GM12878 (cell line): ENCODE data around the gene CAVIN2. TPM values are rescaled to one million over a fixed set of nuclear protein-coding genes. Genes with fewer than 3 reads are reported as not detected.
A peak's percentile ranks its signal among the peaks of the same experiment; 100 is the strongest.

Experiments
- ATAC-seq: fragments of 200-7000 bp; cut with Tn5 transposase; 3 replicates; pipeline ENCODE4 v1.9.1; 2020; ENCODE audit warnings: mild to moderate bottlenecking, moderate library complexity
- Bru-seq: library from RNA; stranded (reverse); fragments of 400-500 nt; gene quantifications from one replicate; lab custom pipeline; 2021; lab: Mats Ljungman, UMichigan
- BruChase-seq, 2 experiments: library from RNA; stranded (reverse); fragments of 400-500 nt; gene quantifications; one replicate each; lab custom pipeline; 2021; lab: Mats Ljungman, UMichigan
- BruUV-seq: library from RNA; stranded (reverse); fragments of 400-500 nt; replicated peaks from 2 replicates; lab custom pipeline; 2021; lab: Mats Ljungman, UMichigan
- CTCF ChIA-PET: fragments of 300-600 bp; sonication (Branson Sonifier 250); formaldehyde crosslinking; extraction: SDS; loops from one replicate; lab custom pipeline; 2021; ENCODE audit warnings: inconsistent platforms; lab: Yijun Ruan, JAX
- POLR2A ChIA-PET: fragments of 350-600 bp; formaldehyde crosslinking; extraction: SDS; loops from one replicate; lab custom pipeline; 2021; ENCODE audit warnings: inconsistent platforms; lab: Charles Lee
- RAD21 ChIA-PET: fragments of 300-600 bp; sonication (Branson Sonifier 250); formaldehyde crosslinking; loops from one replicate; lab custom pipeline; 2023; ENCODE audit warnings: antibody characterized with exemption; ENCODE audit not compliant: unreplicated experiment; lab: Charles Lee
- SMC1A ChIA-PET: fragments of 300-600 bp; sonication (Branson Sonifier 250); formaldehyde crosslinking; loops from one replicate; lab custom pipeline; 2023; ENCODE audit not compliant: unreplicated experiment, uncharacterized antibody; lab: Charles Lee
- DNase-seq: peaks from one replicate; pipeline ENCODE4 v3.0.0-alpha.2; 2011; ENCODE audit warnings: low read depth, low spot score
- FAIRE-seq: peaks from 3 replicates; lab custom pipeline; 2011; peaks lifted over from hg19 to GRCh38; lab: Jason Lieb, UNC
- H2AFZ ChIP-seq: 2 replicates; pipeline ENCODE4 v1.6.0; 2011; ENCODE audit warnings: low read depth, low read length, control low read depth; ENCODE audit not compliant: control insufficient read depth
- H3K27ac ChIP-seq: 2 replicates; pipeline ENCODE4 v1.5.1; 2011; ENCODE audit warnings: control low read depth; ENCODE audit not compliant: control insufficient read depth, insufficient read depth
- H3K27me3 ChIP-seq, 2 experiments: replicated peaks in 1 of 2; 2 replicates each; pipeline versions ENCODE4 v1.6.0 to v1.6.1; 2011; ENCODE audit warnings: low read length in 1 of 2; ENCODE audit not compliant: control insufficient read depth in 2 of 2, insufficient read depth in 2 of 2
- H3K36me3 ChIP-seq, 2 experiments: 2 replicates each; pipeline ENCODE4 v1.5.1; 2011; ENCODE audit warnings: low read length in 1 of 2; ENCODE audit not compliant: control insufficient read depth in 2 of 2, insufficient read depth in 2 of 2
- H3K4me1 ChIP-seq: 2 replicates; pipeline ENCODE4 v1.6.1; 2011; ENCODE audit warnings: mild to moderate bottlenecking, low read length, moderate library complexity, mixed read lengths; ENCODE audit not compliant: control insufficient read depth, insufficient read depth
- H3K4me2 ChIP-seq: 2 replicates; pipeline ENCODE4 v1.6.0; 2011; ENCODE audit warnings: control low read depth; ENCODE audit not compliant: control insufficient read depth, insufficient read depth
- H3K4me3 ChIP-seq: fragments of 200-600 bp; sonication (generic); 2 replicates; pipeline ENCODE4 v1.5.1; 2016
- H3K79me2 ChIP-seq: 2 replicates; pipeline ENCODE4 v1.6.0; 2011; ENCODE audit warnings: low read length; ENCODE audit not compliant: control insufficient read depth, insufficient read depth
- H3K9ac ChIP-seq: 2 replicates; pipeline ENCODE4 v1.8.0; 2011; ENCODE audit warnings: low read length, control low read depth, mixed read lengths; ENCODE audit not compliant: control insufficient read depth, insufficient read depth
- H3K9me3 ChIP-seq: replicated peaks from 3 replicates; pipeline ENCODE4 v1.5.1; 2011; ENCODE audit warnings: mild to moderate bottlenecking, low read length; ENCODE audit not compliant: control insufficient read depth, insufficient read depth
- H4K20me1 ChIP-seq: 2 replicates; pipeline ENCODE4 v1.6.0; 2011; ENCODE audit not compliant: control insufficient read depth, insufficient read depth
- CHD2 ChIP-seq: IDR thresholded peaks from 2 replicates; pipeline ENCODE4 v1.6.1; 2011; ENCODE audit warnings: low read depth, low read length, improper control_type of control experiment, borderline replicate concordance
- EED ChIP-seq: sonication (generic); IDR thresholded peaks from 2 replicates; pipeline ENCODE4 v1.6.1; 2016; ENCODE audit warnings: antibody characterized with exemption, low read depth
- PAX5 ChIP-seq: IDR thresholded peaks from 2 replicates; pipeline ENCODE4 v1.6.1; 2011; ENCODE audit warnings: low read depth, low read length, borderline replicate concordance
- SPI1 ChIP-seq: IDR thresholded peaks from 2 replicates; pipeline ENCODE4 v1.6.1; 2011; ENCODE audit warnings: low read depth, mild to moderate bottlenecking, low read length, moderate library complexity, borderline replicate concordance; ENCODE audit not compliant: insufficient read depth
- WGBS: methylation state at CpG from one replicate; pipeline ENCODE4 v1.1.6; 2016; ENCODE audit warnings: low lambda C conversion rate; ENCODE audit not compliant: insufficient replicate concordance, insufficient coverage; ENCODE audit errors: missing lambda C conversion rate; 5-methylcytosine and 5-hydroxymethylcytosine counted together
- in situ Hi-C: fragments of 300-500 bp; cut with MboI; formaldehyde crosslinking; loops from 9 replicates; pipeline ENCODE4 v1.14.3; 2018; ENCODE audit warnings: mixed read lengths
- intact Hi-C: fragments of 100-400 bp; cut with micrococcal nuclease; formaldehyde crosslinking; loops from one replicate; pipeline ENCODE4 v1.14.2; 2022; ENCODE audit not compliant: unreplicated experiment
- long read RNA-seq, 2 experiments: library from polyadenylated mRNA; unstranded; transcript quantifications; one replicate each; pipeline ENCODE4 v2.0.0, GENCODE V29; 2019 to 2020
- polyA minus RNA-seq, 3 experiments: library from RNA; depleted of rRNA, polyadenylated mRNA; stranded (reverse); fragments of >200 nt; gene quantifications; 2 replicates each; pipeline ENCODE4 v1.2.3, GENCODE V29; 2011
- polyA plus RNA-seq, 11 experiments: library from polyadenylated mRNA; depleted of rRNA in 4 of 11; unstranded in 6 of 11; stranded (reverse) in 5 of 11; fragments of >200 nt; fragmentation: Nextera tagmentation in 4 of 11; fragmentation: Illumina TruSeq in 1 of 11; extraction: Ambion mirVana in 4 of 11; extraction: Trizol in 1 of 11; gene quantifications; 1 replicate in 1 of 11; 2 replicates in 10 of 11; pipeline versions ENCODE4 v1.2.1 to v1.2.3, GENCODE V29; 2011 to 2016; ENCODE audit warnings: inconsistent platforms in 2 of 11, missing spikeins in 2 of 11, low read depth in 1 of 11
- total RNA-seq, 4 experiments: library from RNA; depleted of rRNA in 3 of 4; stranded (reverse); fragments of >200 nt in 3 of 4; fragmentation: Illumina TruSeq in 1 of 4; extraction: Trizol in 1 of 4; gene quantifications; 2 replicates each; pipeline versions ENCODE4 v1.2.1 to v1.2.3, GENCODE V29; 2013 to 2021

CAVIN2 gene, protein sequence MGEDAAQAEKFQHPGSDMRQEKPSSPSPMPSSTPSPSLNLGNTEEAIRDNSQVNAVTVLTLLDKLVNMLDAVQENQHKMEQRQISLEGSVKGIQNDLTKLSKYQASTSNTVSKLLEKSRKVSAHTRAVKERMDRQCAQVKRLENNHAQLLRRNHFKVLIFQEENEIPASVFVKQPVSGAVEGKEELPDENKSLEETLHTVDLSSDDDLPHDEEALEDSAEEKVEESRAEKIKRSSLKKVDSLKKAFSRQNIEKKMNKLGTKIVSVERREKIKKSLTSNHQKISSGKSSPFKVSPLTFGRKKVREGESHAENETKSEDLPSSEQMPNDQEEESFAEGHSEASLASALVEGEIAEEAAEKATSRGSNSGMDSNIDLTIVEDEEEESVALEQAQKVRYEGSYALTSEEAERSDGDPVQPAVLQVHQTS
- not detected in 2 replicates for total RNA-seq (2013; cell fraction: nucleolus; rRNA removed)
- total RNA-seq (2014; rRNA removed) (not detected in 2 replicates), total RNA-seq (2014; rRNA removed; fragmentation: Illumina TruSeq; extraction: Trizol) (not detected in 2 replicates), total RNA-seq (2021) (0.11 TPM in 1 of 2 replicates, not detected in the other), polyA plus RNA-seq (2011; rRNA removed) (0.03 TPM in 1 of 2 replicates, not detected in the other), polyA plus RNA-seq (2014; fragmentation: Illumina TruSeq; extraction: Trizol) (not detected in 2 replicates), polyA plus RNA-seq (2014; fragmentation: Nextera tagmentation; extraction: Ambion mirVana) (not detected), polyA plus RNA-seq (2014; rRNA removed) (not detected in 2 replicates), polyA plus RNA-seq (2016; fragmentation: Nextera tagmentation; extraction: Ambion mirVana) (not detected), polyA minus RNA-seq (2011; rRNA and poly(A)+ RNA removed) (0.10 TPM in 1 of 2 replicates, not detected in the other), Bru-seq, nascent RNA (percentile 21 among the genes with signal in this experiment), BruChase-seq, experiment 1, labeled RNA remaining after a 6-hour chase (percentile 11 among the genes with signal in this experiment), BruChase-seq, experiment 2, labeled RNA remaining after a 2-hour chase (percentile 23 among the genes with signal in this experiment)
- not detected for polyA plus RNA-seq (2011; ENCODE audit: low read depth)
- polyA plus RNA-seq (2011; cell fraction: cytosol; rRNA removed): 0.01 TPM in 1 of 2 replicates, not detected in the other
- polyA plus RNA-seq (2011; cell fraction: nucleus; rRNA removed): 0.04 TPM in 1 of 2 replicates, not detected in the other
- polyA plus RNA-seq (2012): not detected in 2 replicates
- polyA minus RNA-seq (2011; cell fraction: cytosol; rRNA and poly(A)+ RNA removed): not detected in 2 replicates
- not detected in 2 replicates for polyA minus RNA-seq (2011; cell fraction: nucleus; rRNA and poly(A)+ RNA removed)
- long read RNA-seq, experiment 1: 0 reads
- long read RNA-seq, experiment 2, partial matches to known transcripts: 0 of 1 reads
- long read RNA-seq, experiment 2, other reads (novel, unspliced or antisense): 0 of 1 reads

DNA sequence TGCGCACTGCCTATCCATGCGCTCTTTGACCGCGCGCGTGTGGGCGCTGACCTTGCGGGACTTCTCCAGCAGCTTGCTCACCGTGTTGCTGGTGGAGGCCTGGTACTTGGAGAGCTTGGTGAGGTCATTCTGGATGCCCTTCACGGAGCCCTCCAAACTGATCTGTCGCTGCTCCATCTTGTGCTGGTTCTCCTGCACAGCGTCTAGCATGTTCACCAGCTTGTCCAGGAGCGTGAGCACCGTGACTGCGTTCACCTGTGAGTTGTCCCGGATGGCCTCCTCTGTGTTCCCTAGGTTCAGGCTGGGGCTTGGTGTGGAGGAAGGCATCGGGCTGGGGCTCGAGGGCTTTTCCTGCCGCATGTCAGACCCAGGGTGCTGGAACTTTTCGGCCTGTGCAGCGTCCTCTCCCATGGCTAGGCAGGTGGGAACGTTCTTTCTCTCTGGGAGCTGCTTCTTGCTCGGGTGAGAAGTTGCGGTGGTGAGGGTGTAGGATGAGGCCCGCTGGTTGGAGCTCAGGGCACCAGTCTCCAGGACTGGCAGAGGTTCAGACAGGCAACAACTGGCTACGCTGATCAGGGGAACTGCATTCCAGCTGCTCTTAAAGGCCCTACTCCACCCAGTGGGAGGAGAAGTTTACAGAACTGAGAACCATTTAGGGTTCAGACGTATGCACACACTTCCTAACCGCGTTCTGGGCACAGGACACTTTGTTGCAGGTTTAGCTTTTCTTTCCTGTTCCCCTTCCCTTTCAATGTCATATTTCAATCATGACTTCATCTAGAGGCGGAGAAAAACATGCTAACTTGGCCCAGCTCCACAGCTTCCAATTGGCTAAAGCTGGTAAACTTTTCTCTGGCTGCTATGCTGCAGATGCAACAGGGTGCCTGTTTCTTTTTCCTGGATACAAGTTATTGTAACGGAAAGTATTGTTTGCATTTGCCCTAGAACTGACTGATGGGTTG, at the start of gene CAVIN2:
Gene CAVIN2 (minus strand): TSS at position 574 of the 962 bp plus-strand sequence. CDS start 163 bp downstream, at position 411.
- 8% methylated on average over 31 of the region's 31 CpGs for WGBS
- H3K4me1 ChIP-seq: no peaks in the 10 kb centered on the region
- SMC1A ChIA-PET: interaction anchor here (0.9 to 1.3 kb wide), 2 partner anchors 110 to 316 kb away, joined by 3 to 4 read pairs; no protein-coding TSS in a partner anchor
- DNase-seq (peak; percentile 5), ATAC-seq (peak; percentile 79), FAIRE-seq (no peak)
- POLR2A ChIA-PET: no interaction called here
- H2AFZ ChIP-seq: peak within 1 kb of the TSS; percentile 17; the same call in 1 of the 2 replicates
- CTCF ChIA-PET: interaction anchor here (1.2 to 1.4 kb wide), 3 partner anchors 15 to 316 kb away, joined by 4 to 5 read pairs (median 4); no protein-coding TSS in a partner anchor
- H3K79me2 ChIP-seq: no peaks in the 10 kb centered on the region
- H3K9me3 ChIP-seq: no peaks in the 10 kb centered on the region
- intact Hi-C loops: no loop called here
- peaks cover 5 to 14% of the 10 kb centered on the region in 2 experiments for H3K27me3 ChIP-seq
- no peak within 1 kb of the TSS for H3K9ac ChIP-seq
- H3K4me3 ChIP-seq: no peak within 1 kb of the TSS
- H3K36me3 ChIP-seq: no peaks in the 10 kb centered on the region
- in situ Hi-C loops: no loop called here
- peak within 1 kb of the TSS; percentile 42; the same call in 1 of the 2 replicates for H3K4me2 ChIP-seq
- H3K27ac ChIP-seq: no peak within 1 kb of the TSS
- no TSS peak for BruUV-seq
- H4K20me1 ChIP-seq: no peaks in the 10 kb centered on the region
- peak; percentile 16; the same call in 1 of the 2 replicates for TF ChIP-seq SPI1
- TF ChIP-seq EED: no peak
- no peak for TF ChIP-seq CHD2
- no peak for TF ChIP-seq PAX5
- RAD21 ChIA-PET: interaction anchor here (0.8 kb wide), 1 partner anchor 315 kb away, joined by 4 read pairs; no protein-coding TSS in a partner anchor
